Vagina (tissue), 2 donors: ENCODE measurements around the gene KRTAP10-4. TPM values are rescaled to one million over a fixed set of nuclear protein-coding genes. Genes with fewer than 3 reads are reported as not detected.
A peak's percentile ranks its signal among the peaks of the same experiment; 100 is the strongest.

ENCODE experiments used
- DNase-seq, 2 donors: peaks; one replicate each; pipeline ENCODE4 v3.0.0-alpha.2; 2017; ENCODE audit errors: extremely low spot score in 2 of 2
- H3K27ac ChIP-seq: fragments of 200-600 bp; sonication (generic); one replicate; pipeline ENCODE4 v1.5.1; 2019
- H3K27me3 ChIP-seq: fragments of 200-600 bp; sonication (generic); one replicate; pipeline ENCODE4 v1.5.1; 2019
- H3K36me3 ChIP-seq, 2 donors: fragments of 200-600 bp; sonication (generic); one replicate each; pipeline ENCODE4 v1.5.1; 2017 to 2019
- H3K4me1 ChIP-seq: fragments of 200-600 bp; sonication (generic); one replicate; pipeline ENCODE4 v1.5.1; 2019
- H3K4me3 ChIP-seq, 2 donors: fragments of 200-600 bp; sonication (generic); 1 replicate in 1 of 2; 2 replicates in 1 of 2; pipeline ENCODE4 v1.5.1; 2016 to 2019
- H3K9me3 ChIP-seq: fragments of 200-600 bp; sonication (generic); one replicate; pipeline ENCODE4 v1.5.1; 2019
- CTCF ChIP-seq, 3 experiments: fragments of 450-650 bp in 2 of 3; fragments of 200-600 bp in 1 of 3; sonication (generic) in 1 of 3; IDR thresholded peaks; one replicate each; pipeline ENCODE4 v1.5.1; 2017 to 2019; ENCODE audit warnings: antibody characterized with exemption in 3 of 3, mild to moderate bottlenecking in 2 of 3, moderate library complexity in 2 of 3
- POLR2A ChIP-seq, 2 donors: fragments of 450-650 bp; IDR thresholded peaks; one replicate each; pipeline ENCODE4 v1.6.1; 2017; ENCODE audit warnings: antibody characterized with exemption in 2 of 2, mild to moderate bottlenecking in 2 of 2, moderate library complexity in 2 of 2
- POLR2AphosphoS5 ChIP-seq, 2 donors: sonication (generic); formaldehyde crosslinking; IDR thresholded peaks; one replicate each; pipeline ENCODE4 v1.9.0; 2017; ENCODE audit warnings: antibody characterized with exemption in 2 of 2, mild to moderate bottlenecking in 2 of 2, low read depth in 1 of 2; ENCODE audit not compliant: insufficient read depth in 1 of 2
- intact Hi-C: fragments of 100-400 bp; cut with DNase I; formaldehyde crosslinking; loops from one replicate; pipeline ENCODE4 v1.15.1; 2023
- total RNA-seq: library from RNA; depleted of rRNA; stranded (reverse); fragments of >200 nt; gene quantifications from one replicate; pipeline ENCODE4 v1.2.3, GENCODE V29; 2016

KRTAP10-4 gene
- total RNA-seq, 1 donor from 2014 or later: not detected

GRCh38 chr21:44537930-44538911 is 35.3 kb upstream of the KRTAP10-4 start:
- no peaks in the 10 kb centered on the region for H3K4me1 ChIP-seq
- DNase-seq: peak; percentile 72 to 92

GRCh38 chr21:44539046-44539445 is 34.5 kb upstream of the KRTAP10-4 start:
- DNase-seq: peak; percentile 44 to 67
- no peaks in the 10 kb centered on the region for H3K27me3 ChIP-seq
- intact Hi-C loops: no loop called here
- TF ChIP-seq CTCF (IDR thresholded peaks at IDR 0.05) (no peak), POLR2AphosphoS5 (IDR thresholded peaks at IDR 0.05; ENCODE audit: insufficient read depth in 1 of 2, low read depth in 1 of 2) (no peak), POLR2A (IDR thresholded peaks at IDR 0.05) (no peak)
- H3K9me3 ChIP-seq: no peaks in the 10 kb centered on the region
- H3K36me3 ChIP-seq: no peaks in the 10 kb centered on the region
- H3K27ac ChIP-seq: no peak overlapping the region
- H3K4me3 ChIP-seq: no peak overlapping the region
- H3K4me1 ChIP-seq: no peaks in the 10 kb centered on the region

More at GRCh38 chr21:44537930-44538911, 35.3 kb upstream of the KRTAP10-4 start:
- H3K4me3 ChIP-seq: no peak overlapping the region
- TF ChIP-seq POLR2A (IDR thresholded peaks at IDR 0.05): no peak
- no peak for TF ChIP-seq CTCF (IDR thresholded peaks at IDR 0.05)
- no peak for TF ChIP-seq POLR2AphosphoS5 (IDR thresholded peaks at IDR 0.05; ENCODE audit: insufficient read depth in 1 of 2, low read depth in 1 of 2)
- intact Hi-C loops: no loop called here
- H3K9me3 ChIP-seq: no peaks in the 10 kb centered on the region
- H3K27me3 ChIP-seq: no peaks in the 10 kb centered on the region
- no peaks in the 10 kb centered on the region for H3K36me3 ChIP-seq
- no peak overlapping the region for H3K27ac ChIP-seq

- peak; percentile 52 to 69 for DNase-seq
- Histone ChIP-seq H3K9me3 (no peaks in the 10 kb centered on the region), H3K36me3 (no peaks in the 10 kb centered on the region), H3K27me3 (no peaks in the 10 kb centered on the region), H3K4me1 (no peaks in the 10 kb centered on the region), H3K27ac (no peak within 1 kb of the TSS), H3K4me3 (no peak within 1 kb of the TSS)
- TF ChIP-seq POLR2A (IDR thresholded peaks at IDR 0.05) (no peak), POLR2AphosphoS5 (IDR thresholded peaks at IDR 0.05; ENCODE audit: insufficient read depth in 1 of 2, low read depth in 1 of 2) (no peak), CTCF (IDR thresholded peaks at IDR 0.05) (no peak)
- intact Hi-C loops: no loop called here
Measured at GRCh38 chr21:44539991-44540666, 33.4 kb upstream of the KRTAP10-4 start, which contains the start of gene KRTAP10-1. TSS of gene KRTAP10-1 (minus strand) at chr21:44540195. CDS start at chr21:44540150, 45 bp downstream.

- intact Hi-C loops: no loop called here
- H3K4me1 ChIP-seq: no peaks in the 10 kb centered on the region
- H3K27me3 ChIP-seq: no peaks in the 10 kb centered on the region
- H3K9me3 ChIP-seq: no peaks in the 10 kb centered on the region
- no peaks in the 10 kb centered on the region for H3K36me3 ChIP-seq
- H3K4me3 ChIP-seq: no peak overlapping the region
- TF ChIP-seq POLR2AphosphoS5 (IDR thresholded peaks at IDR 0.05; ENCODE audit: insufficient read depth in 1 of 2, low read depth in 1 of 2) (no peak), CTCF (IDR thresholded peaks at IDR 0.05) (no peak), POLR2A (IDR thresholded peaks at IDR 0.05) (no peak)
- no peak overlapping the region for H3K27ac ChIP-seq
- DNase-seq: peak; percentile 60 to 67
Measured at GRCh38 chr21:44540741-44541288, 32.7 kb upstream of the KRTAP10-4 start.
